H1 (cell line): Measurements from ENCODE around the gene CCNK. TPM values are rescaled to one million over a fixed set of nuclear protein-coding genes. Genes with fewer than 3 reads are reported as not detected.

Experiments
- CTCF ChIA-PET: fragments of 300-600 bp; sonication (Branson Sonifier 250); formaldehyde crosslinking; loops from one replicate; lab custom pipeline; 2021; ENCODE audit not compliant: partially characterized antibody; lab: Charles Lee
- POLR2A ChIA-PET: fragments of 300-600 bp; sonication (Branson Sonifier 250); formaldehyde crosslinking; loops from one replicate; lab custom pipeline; 2021; ENCODE audit warnings: inconsistent platforms; ENCODE audit not compliant: partially characterized antibody; lab: Charles Lee
- DNase-seq, 2 experiments: peaks; one replicate each; pipeline versions ENCODE4 v3.0.0 to v3.0.0-alpha.2; 2010 to 2022; ENCODE audit warnings: low spot score in 2 of 2, low read depth in 1 of 2, mixed read lengths in 1 of 2
- FAIRE-seq: peaks from 2 replicates; lab custom pipeline; 2011; peaks lifted over from hg19 to GRCh38; lab: Jason Lieb, UNC
- H2AFZ ChIP-seq: 2 replicates; pipeline ENCODE4 v1.8.1; 2012; ENCODE audit warnings: low read length, inconsistent platforms
- H2AK5ac ChIP-seq: 2 replicates; pipeline ENCODE4 v1.6.1; 2013; ENCODE audit warnings: low read depth, low read length
- H2BK120ac ChIP-seq: replicated peaks from 2 replicates; pipeline ENCODE3; 2013; ENCODE audit warnings: low read depth, low read length, inconsistent platforms
- H2BK12ac ChIP-seq: 2 replicates; pipeline ENCODE4 v1.6.1; 2013; ENCODE audit warnings: low read depth, low read length
- H2BK15ac ChIP-seq: 2 replicates; pipeline ENCODE4 v1.6.1; 2013; ENCODE audit warnings: low read length
- H2BK20ac ChIP-seq: 2 replicates; pipeline ENCODE4 v1.6.1; 2013; ENCODE audit warnings: low read length
- H2BK5ac ChIP-seq: 2 replicates; pipeline ENCODE4 v1.6.1; 2013; ENCODE audit warnings: low read depth, low read length
- H3K14ac ChIP-seq: 2 replicates; pipeline ENCODE4 v1.6.1; 2013; ENCODE audit warnings: inconsistent platforms; ENCODE audit not compliant: insufficient read length
- H3K18ac ChIP-seq: 2 replicates; pipeline ENCODE4 v1.6.1; 2013; ENCODE audit warnings: low read length; ENCODE audit errors: extremely low read depth
- H3K23ac ChIP-seq: 2 replicates; pipeline ENCODE4 v1.6.1; 2013; ENCODE audit warnings: inconsistent platforms; ENCODE audit not compliant: insufficient read length
- H3K23me2 ChIP-seq: 2 replicates; pipeline ENCODE4 v1.6.1; 2013; ENCODE audit warnings: low read depth, low read length
- H3K27ac ChIP-seq: 2 replicates; pipeline ENCODE4 v1.6.1; 2011; ENCODE audit warnings: low read depth, low read length, inconsistent platforms
- H3K27me3 ChIP-seq, 4 experiments: replicated peaks in 1 of 4; 1 replicate in 1 of 4; 2 replicates in 3 of 4; pipeline versions ENCODE4 v1.6.1 to v1.8.1; 2011 to 2013; ENCODE audit warnings: low read length in 3 of 4, mild to moderate bottlenecking in 3 of 4, inconsistent platforms in 2 of 4, mixed read lengths in 2 of 4, moderate library complexity in 1 of 4; ENCODE audit not compliant: control insufficient read depth in 3 of 4, insufficient read depth in 3 of 4; ENCODE audit errors: extremely low read depth in 1 of 4
- H3K36me3 ChIP-seq, 4 experiments: 2 replicates each; pipeline versions ENCODE4 v1.6.1 to v1.8.1; 2011 to 2013; ENCODE audit warnings: mild to moderate bottlenecking in 4 of 4, low read length in 3 of 4, moderate library complexity in 2 of 4, control low read depth in 1 of 4, inconsistent platforms in 1 of 4; ENCODE audit not compliant: insufficient read depth in 4 of 4, control insufficient read depth in 2 of 4
- H3K4ac ChIP-seq: replicated peaks from 2 replicates; pipeline ENCODE3; 2013; ENCODE audit warnings: low read length, low read depth, mixed read lengths, inconsistent platforms; ENCODE audit not compliant: insufficient read length
- H3K4me1 ChIP-seq, 4 experiments: replicated peaks in 1 of 4; 1 replicate in 1 of 4; 2 replicates in 3 of 4; pipeline versions ENCODE4 v1.6.1 to v1.8.1; 2011 to 2013; ENCODE audit warnings: low read length in 3 of 4, inconsistent platforms in 2 of 4, mixed read lengths in 1 of 4; ENCODE audit not compliant: insufficient read depth in 4 of 4, control insufficient read depth in 3 of 4
- H3K4me2 ChIP-seq, 2 experiments: 2 replicates each; pipeline versions ENCODE4 v1.6.1 to v1.8.1; 2011 to 2013; ENCODE audit warnings: low read depth in 2 of 2, low read length in 2 of 2, control low read depth in 1 of 2, inconsistent platforms in 1 of 2, mild to moderate bottlenecking in 1 of 2; ENCODE audit not compliant: insufficient read depth in 1 of 2
- H3K4me3 ChIP-seq, 4 experiments: fragments of 200-600, 300-600 bp in 1 of 4; sonication (generic), shearing (Covaris generic), sonication (Bioruptor Twin) in 1 of 4; 2 replicates each; pipeline versions ENCODE4 v1.5.1 to v1.8.1; 2011 to 2016; ENCODE audit warnings: low read length in 4 of 4, low read depth in 3 of 4, control low read depth in 2 of 4, inconsistent platforms in 2 of 4, mild to moderate bottlenecking in 2 of 4, mixed read lengths in 1 of 4, moderate library complexity in 1 of 4; ENCODE audit not compliant: insufficient read depth in 2 of 4; ENCODE audit errors: extremely low read depth in 1 of 4
- H3K56ac ChIP-seq: replicated peaks from 2 replicates; pipeline ENCODE3; 2013; ENCODE audit warnings: low read depth, mild to moderate bottlenecking, mixed read lengths, low read length, inconsistent platforms; ENCODE audit not compliant: insufficient read length
- H3K79me1 ChIP-seq: 2 replicates; pipeline ENCODE4 v1.6.1; 2013; ENCODE audit warnings: low read depth, low read length, control low read depth
- H3K79me2 ChIP-seq, 2 experiments: 2 replicates each; pipeline versions ENCODE4 v1.6.1 to v1.8.1; 2012 to 2013; ENCODE audit warnings: low read length in 2 of 2, mild to moderate bottlenecking in 2 of 2, inconsistent platforms in 1 of 2; ENCODE audit not compliant: insufficient read depth in 2 of 2, control insufficient read depth in 1 of 2
- H3K9ac ChIP-seq, 4 experiments: replicated peaks in 1 of 4; 1 replicate in 1 of 4; 2 replicates in 3 of 4; pipeline versions ENCODE4 v1.6.1 to v1.8.1; 2011 to 2013; ENCODE audit warnings: low read depth in 3 of 4, low read length in 3 of 4, control low read depth in 2 of 4, mild to moderate bottlenecking in 2 of 4, moderate library complexity in 2 of 4, inconsistent platforms in 1 of 4; ENCODE audit errors: extremely low read depth in 1 of 4
- H3K9me3 ChIP-seq, 2 experiments: 2 replicates each; pipeline versions ENCODE4 v1.6.1 to v1.8.1; 2012 to 2013; ENCODE audit warnings: mild to moderate bottlenecking in 2 of 2, moderate library complexity in 2 of 2, control low read depth in 1 of 2, inconsistent platforms in 1 of 2, low read depth in 1 of 2, low read length in 1 of 2, mixed read lengths in 1 of 2; ENCODE audit not compliant: insufficient read depth in 2 of 2
- H4K20me1 ChIP-seq, 2 experiments: replicated peaks in 1 of 2; 2 replicates each; pipeline versions ENCODE3 to v1.8.1; 2011 to 2013; ENCODE audit warnings: inconsistent platforms in 2 of 2, low read length in 2 of 2, mild to moderate bottlenecking in 1 of 2; ENCODE audit not compliant: insufficient read depth in 2 of 2, control insufficient read depth in 1 of 2
- H4K5ac ChIP-seq: 2 replicates; pipeline ENCODE4 v1.6.1; 2013; ENCODE audit warnings: low read length, low read depth, mixed read lengths, inconsistent platforms; ENCODE audit not compliant: insufficient read length
- H4K8ac ChIP-seq: 2 replicates; pipeline ENCODE4 v1.8.0; 2013; ENCODE audit warnings: mild to moderate bottlenecking, moderate library complexity, low read length, inconsistent platforms; ENCODE audit not compliant: insufficient read depth; ENCODE audit errors: extremely low read depth
- H4K91ac ChIP-seq: replicated peaks from 2 replicates; pipeline ENCODE3; 2013; ENCODE audit warnings: low read length, mixed read lengths, inconsistent platforms; ENCODE audit not compliant: insufficient read length
- NRF1 ChIP-seq: IDR thresholded peaks from 2 replicates; pipeline ENCODE4 v1.6.1; 2011; ENCODE audit warnings: mild to moderate bottlenecking, low read depth, low read length, improper control_type of control experiment
- RAD21 ChIP-seq, 2 experiments: IDR thresholded peaks in 1 of 2; conservative IDR thresholded peaks in 1 of 2; 2 replicates each; pipeline ENCODE4 v1.6.1; 2011; ENCODE audit warnings: low read depth in 2 of 2, low read length in 2 of 2, improper control_type of control experiment in 1 of 2, inconsistent platforms in 1 of 2, mild to moderate bottlenecking in 1 of 2, moderate library complexity in 1 of 2
- WGBS, 2 experiments: shearing (Covaris generic) in 1 of 2; methylation state at CpG; one replicate each; pipeline versions ENCODE4 v1.1.6 to v1.1.7; 2013 to 2015; ENCODE audit warnings: low lambda C conversion rate in 2 of 2, mixed read lengths in 2 of 2, inconsistent platforms in 1 of 2, low coverage in 1 of 2, missing lambda C conversion rate in 1 of 2; ENCODE audit not compliant: insufficient replicate concordance in 2 of 2, insufficient coverage in 1 of 2, insufficient read length in 1 of 2; ENCODE audit errors: extremely low coverage in 1 of 2, missing lambda C conversion rate in 1 of 2; 5-methylcytosine and 5-hydroxymethylcytosine counted together
- polyA plus RNA-seq, 7 experiments: library from polyadenylated mRNA; depleted of rRNA in 3 of 7; stranded (reverse) in 5 of 7; unstranded in 2 of 7; fragments of >200 nt in 5 of 7; fragments of 200-250 nt in 2 of 7; gene quantifications; 1 replicate in 5 of 7; 2 replicates in 1 of 7; 4 replicates in 1 of 7; pipeline versions ENCODE4 v1.2.1 to v1.2.3, GENCODE V29; 2011 to 2013; ENCODE audit warnings: missing spikeins in 2 of 7, mixed read lengths in 2 of 7
- total RNA-seq: library from RNA; stranded (reverse); fragmentation: NEBNext Ultra II Directional; extraction: Animal tissue kit (Norgen Biotek cat#: 25700); gene quantifications from 2 replicates; pipeline ENCODE4 v1.2.1, GENCODE V29; 2021
- TF ChIP-seq, protein P1 (sequence below), 3 experiments: IDR thresholded peaks; 1 replicate in 2 of 3; 2 replicates in 1 of 3; pipeline versions ENCODE4 v1.5.1 to v1.6.1; 2011; ENCODE audit warnings: low read length in 3 of 3, mild to moderate bottlenecking in 3 of 3, inconsistent platforms in 2 of 3, low read depth in 1 of 3, moderate library complexity in 1 of 3; ENCODE audit not compliant: insufficient read depth in 1 of 3; ENCODE audit errors: control extremely low read depth in 1 of 3
- TF ChIP-seq, protein P2 (sequence below): IDR thresholded peaks from 2 replicates; pipeline ENCODE4 v1.6.1; 2011; ENCODE audit warnings: low read depth, mild to moderate bottlenecking, low read length; ENCODE audit not compliant: insufficient read depth

CCNK gene
- total and polyA plus RNA-seq, 2 of the 8 experiments (the other 6 are each of a cell fraction or from before 2014, with no cell fraction given) = 10.7 to 82.7 TPM

DNA sequence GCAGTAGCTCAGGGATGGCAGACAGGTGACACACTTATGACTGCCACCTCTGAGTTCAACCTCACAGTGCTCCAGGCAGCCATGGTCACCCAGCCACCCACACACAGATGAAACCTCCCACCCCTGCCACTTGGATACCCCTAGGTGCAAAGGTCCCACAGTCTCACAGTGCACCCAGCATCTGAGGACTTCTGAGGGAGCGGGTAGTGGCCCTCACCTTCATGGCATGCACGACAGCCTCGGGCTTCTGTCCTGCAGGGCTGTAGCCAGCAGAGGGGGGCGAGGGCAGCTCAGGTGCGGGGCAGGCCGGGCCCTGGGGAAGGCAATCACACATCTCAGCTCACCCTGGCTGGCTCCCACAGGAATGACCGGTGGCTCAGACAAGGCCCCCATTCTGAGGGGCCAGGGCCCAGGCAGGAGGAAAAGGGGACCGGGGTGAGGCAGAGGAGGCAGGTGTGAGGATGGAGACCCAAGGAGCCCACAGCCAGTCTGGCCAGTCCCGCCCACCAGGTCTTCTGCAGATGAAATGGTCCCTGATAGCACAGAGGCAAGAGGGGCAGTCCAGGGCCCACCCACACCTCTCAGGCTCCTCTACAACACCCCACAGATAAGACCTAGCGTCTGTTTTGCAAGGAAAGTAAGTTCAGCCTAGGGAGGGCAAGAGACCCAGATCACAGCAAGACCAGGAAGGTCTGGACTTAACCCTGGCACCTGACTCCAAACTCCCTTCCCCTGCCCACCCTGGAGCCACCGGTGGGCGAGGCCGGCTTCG, 35.8 kb downstream of the CCNK start:
- H3K9me3 ChIP-seq = no peaks in the 10 kb centered on the region
- no peak overlapping the region for H3K56ac ChIP-seq
- peaks cover 0 to 4% (median 0%) of the 10 kb centered on the region in 4 experiments; a peak in 2 of 8 replicates for H3K36me3 ChIP-seq
- CTCF ChIA-PET = interaction anchor here (0.7 to 3.8 kb wide), 26 partner anchors 11 to 172 kb away, joined by 3 to 32 read pairs (median 4); no protein-coding TSS in a partner anchor
- no peak overlapping the region for H2AK5ac ChIP-seq
- TF ChIP-seq RAD21 (IDR thresholded peaks at IDR 0.05 in 1 of 2, conservative IDR thresholded peaks at IDR 0.05 in 1 of 2; ENCODE audit: low read depth in 2 of 2, low read length in 2 of 2) = peak in 1 of 2 experiments; percentile 34; a peak in 1 of 4 replicates
- no peak for TF ChIP-seq NRF1
- TF ChIP-seq, protein P1, sequence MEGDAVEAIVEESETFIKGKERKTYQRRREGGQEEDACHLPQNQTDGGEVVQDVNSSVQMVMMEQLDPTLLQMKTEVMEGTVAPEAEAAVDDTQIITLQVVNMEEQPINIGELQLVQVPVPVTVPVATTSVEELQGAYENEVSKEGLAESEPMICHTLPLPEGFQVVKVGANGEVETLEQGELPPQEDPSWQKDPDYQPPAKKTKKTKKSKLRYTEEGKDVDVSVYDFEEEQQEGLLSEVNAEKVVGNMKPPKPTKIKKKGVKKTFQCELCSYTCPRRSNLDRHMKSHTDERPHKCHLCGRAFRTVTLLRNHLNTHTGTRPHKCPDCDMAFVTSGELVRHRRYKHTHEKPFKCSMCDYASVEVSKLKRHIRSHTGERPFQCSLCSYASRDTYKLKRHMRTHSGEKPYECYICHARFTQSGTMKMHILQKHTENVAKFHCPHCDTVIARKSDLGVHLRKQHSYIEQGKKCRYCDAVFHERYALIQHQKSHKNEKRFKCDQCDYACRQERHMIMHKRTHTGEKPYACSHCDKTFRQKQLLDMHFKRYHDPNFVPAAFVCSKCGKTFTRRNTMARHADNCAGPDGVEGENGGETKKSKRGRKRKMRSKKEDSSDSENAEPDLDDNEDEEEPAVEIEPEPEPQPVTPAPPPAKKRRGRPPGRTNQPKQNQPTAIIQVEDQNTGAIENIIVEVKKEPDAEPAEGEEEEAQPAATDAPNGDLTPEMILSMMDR (IDR thresholded peaks at IDR 0.05; ENCODE audit: control extremely low read depth in 1 of 3, insufficient read depth in 1 of 3, low read depth in 1 of 3, low read length in 3 of 3) = peak in 2 of 3 experiments; percentile 9 to 17; a peak in 2 of 4 replicates
- TF ChIP-seq, protein P2, sequence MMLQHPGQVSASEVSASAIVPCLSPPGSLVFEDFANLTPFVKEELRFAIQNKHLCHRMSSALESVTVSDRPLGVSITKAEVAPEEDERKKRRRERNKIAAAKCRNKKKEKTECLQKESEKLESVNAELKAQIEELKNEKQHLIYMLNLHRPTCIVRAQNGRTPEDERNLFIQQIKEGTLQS = no peak
- TF ChIP-seq, all 59 proteins: peak for 2
- peaks cover 0 to 2% of the 10 kb centered on the region in 2 experiments; a peak in 1 of 4 replicates for H3K79me2 ChIP-seq
- H3K27ac ChIP-seq = no peak overlapping the region
- no peak overlapping the region for H3K14ac ChIP-seq
- WGBS, 2 experiments = 82% methylated on average over 14 of the region's 14 CpGs; no CpG with 5 or more reads in 1 of the 2 experiments
- H3K4ac ChIP-seq = no peak overlapping the region
- H3K23me2 ChIP-seq = no peaks in the 10 kb centered on the region
- H3K79me1 ChIP-seq = no peaks in the 10 kb centered on the region; the same call in 1 of the 2 replicates
- H3K4me1 ChIP-seq = peaks cover 0 to 4% (median 0%) of the 10 kb centered on the region in 4 experiments; a peak in 3 of 7 replicates
- peak overlapping the region in 1 of 4 experiments; percentile 3; a peak in 1 of 7 replicates for H3K9ac ChIP-seq
- H4K8ac ChIP-seq = peak overlapping the region; percentile 58
- H2BK5ac ChIP-seq = no peak overlapping the region
- no peak overlapping the region for H3K4me3 ChIP-seq
- H2BK20ac ChIP-seq = no peak overlapping the region
- no peak overlapping the region; the same call in 1 of the 2 replicates for H2BK12ac ChIP-seq
- H4K5ac ChIP-seq = no peak overlapping the region
- POLR2A ChIA-PET = interaction anchor here (0.6 to 2.1 kb wide), 5 partner anchors 10 to 88 kb away, joined by 3 to 5 read pairs (median 3); partner anchors contain the start of gene SETD3
- H3K23ac ChIP-seq = no peak overlapping the region
- H2AFZ ChIP-seq = no peak overlapping the region
- H3K18ac ChIP-seq = no peak overlapping the region
- no peak overlapping the region for H3K4me2 ChIP-seq
- H4K91ac ChIP-seq = no peak overlapping the region
- no peak for FAIRE-seq
- H3K27me3 ChIP-seq = no peaks in the 10 kb centered on the region
- no peak overlapping the region for H2BK15ac ChIP-seq
- no peak overlapping the region for H2BK120ac ChIP-seq
- DNase-seq = no peak
- H4K20me1 ChIP-seq = peaks cover 3 to 5% of the 10 kb centered on the region in 2 experiments
